ENCODE data around the gene RFC4.

The RFC4 gene

GRCh38 chr3:186786922-186787321, 19.4 kb downstream of the RFC4 start:
- DNase-seq (ENCODE audit: low read depth) = no peak

- DNase-seq (ENCODE audit: low read depth) = no peak
Observed at GRCh38 chr3:186785495-186786018, 20.7 kb downstream of the RFC4 start.

DNA sequence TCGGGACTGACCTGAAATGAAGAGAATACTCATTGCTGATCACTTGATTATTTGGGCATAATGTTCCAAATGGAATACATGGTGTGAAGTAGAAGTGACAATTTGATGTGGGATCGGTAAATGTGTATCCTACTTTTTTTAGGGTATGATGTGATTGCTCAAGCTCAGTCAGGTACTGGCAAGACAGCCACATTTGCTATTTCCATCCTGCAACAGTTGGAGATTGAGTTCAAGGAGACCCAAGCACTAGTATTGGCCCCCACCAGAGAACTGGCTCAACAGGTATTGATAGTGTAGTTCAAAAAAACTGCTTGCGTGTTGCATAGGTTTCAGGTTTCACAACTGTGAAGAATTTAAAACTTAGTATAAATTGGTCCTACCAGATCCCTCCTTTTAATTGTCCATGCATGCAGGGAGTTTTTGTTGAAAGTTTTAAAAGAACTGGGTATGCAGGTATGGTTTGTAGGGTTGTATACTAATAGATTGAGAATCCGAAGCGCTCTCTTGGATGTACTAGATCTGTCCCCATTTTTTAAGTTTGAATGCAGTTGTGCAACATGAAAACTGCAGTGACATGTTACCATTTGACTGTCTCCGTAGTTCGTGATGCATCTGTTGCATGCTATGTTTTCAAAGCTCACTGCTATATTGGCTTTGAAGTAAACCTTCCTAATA, 21.3 kb downstream of the RFC4 start:
- no peak for DNase-seq (ENCODE audit: low read depth)

GRCh38 chr3:186783731-186784515, 22.4 kb downstream of the RFC4 start:
- DNase-seq (ENCODE audit: low read depth) = no peak

DNA sequence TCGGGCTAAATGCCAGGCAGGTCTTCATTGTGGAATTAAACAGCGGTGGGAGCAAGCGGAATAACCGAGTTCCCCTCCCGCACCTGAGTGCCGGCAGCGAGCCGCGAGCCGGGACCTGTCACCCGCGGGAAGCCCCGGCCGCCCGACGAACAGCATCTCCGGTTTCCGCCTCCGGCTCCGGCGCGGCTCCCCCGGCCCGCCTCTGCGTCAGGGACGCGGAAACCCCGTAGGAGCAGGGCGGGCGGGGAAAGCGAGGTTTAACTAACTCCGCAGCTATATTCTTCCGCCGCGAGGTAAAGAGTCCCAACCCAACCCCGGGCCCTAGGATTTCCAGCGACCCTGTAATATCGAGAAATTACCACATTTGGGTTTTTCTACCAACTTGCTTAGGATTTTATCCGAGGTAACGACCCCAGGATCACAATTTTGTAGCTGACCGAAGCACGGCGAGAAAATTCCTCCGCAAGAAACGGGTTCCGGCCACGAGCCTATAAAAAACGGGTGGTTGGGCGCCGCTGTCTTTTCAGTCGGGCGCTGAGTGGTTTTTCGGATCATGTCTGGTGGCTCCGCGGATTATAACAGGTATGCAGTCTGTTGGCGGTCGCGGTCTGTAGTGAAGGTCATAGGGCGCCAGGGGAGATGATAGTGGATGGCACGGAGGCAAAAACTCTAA, 23.1 kb downstream of the RFC4 start, which contains the start of gene EIF4A2:
Gene EIF4A2, plus strand, starts transcription at position 520 of the 673 bp plus-strand sequence. Its CDS starts 34 bp downstream, at position 554.
- DNase-seq (ENCODE audit: low read depth) = peak; percentile 45

GRCh38 chr3:186782542-186783057, 23.7 kb downstream of the RFC4 start:
- DNase-seq (ENCODE audit: low read depth) = no peak

- no peak for DNase-seq (ENCODE audit: low read depth)
Observed at GRCh38 chr3:186779204-186779603, 27.1 kb downstream of the RFC4 start.

DNA sequence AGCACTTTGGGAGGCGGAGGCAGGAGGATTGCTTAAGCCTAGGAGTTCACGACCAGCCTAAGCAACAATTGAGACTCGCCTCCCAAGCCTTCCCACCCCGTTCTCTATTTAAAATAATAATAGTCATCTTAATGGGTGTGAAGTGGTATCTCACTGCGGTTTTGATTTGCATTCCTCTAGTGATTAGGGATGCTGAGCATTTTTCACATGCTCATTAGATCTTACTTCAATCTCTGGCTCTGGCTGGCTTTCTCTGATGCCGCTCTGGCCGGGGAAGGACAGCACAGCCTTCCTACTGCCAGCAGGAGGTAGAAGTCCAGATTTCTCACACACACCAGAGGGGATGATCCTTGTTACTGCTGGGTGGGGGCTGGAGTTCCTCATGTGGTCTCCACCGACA, 30.3 kb downstream of the RFC4 start:
- no peak for DNase-seq (ENCODE audit: low read depth)

- DNase-seq (ENCODE audit: low read depth) = no peak
Observed at GRCh38 chr3:186772701-186773417, 33.4 kb downstream of the RFC4 start.

GRCh38 chr3:186772281-186772694, 34.0 kb downstream of the RFC4 start:
- no peak for DNase-seq (ENCODE audit: low read depth)

DNA sequence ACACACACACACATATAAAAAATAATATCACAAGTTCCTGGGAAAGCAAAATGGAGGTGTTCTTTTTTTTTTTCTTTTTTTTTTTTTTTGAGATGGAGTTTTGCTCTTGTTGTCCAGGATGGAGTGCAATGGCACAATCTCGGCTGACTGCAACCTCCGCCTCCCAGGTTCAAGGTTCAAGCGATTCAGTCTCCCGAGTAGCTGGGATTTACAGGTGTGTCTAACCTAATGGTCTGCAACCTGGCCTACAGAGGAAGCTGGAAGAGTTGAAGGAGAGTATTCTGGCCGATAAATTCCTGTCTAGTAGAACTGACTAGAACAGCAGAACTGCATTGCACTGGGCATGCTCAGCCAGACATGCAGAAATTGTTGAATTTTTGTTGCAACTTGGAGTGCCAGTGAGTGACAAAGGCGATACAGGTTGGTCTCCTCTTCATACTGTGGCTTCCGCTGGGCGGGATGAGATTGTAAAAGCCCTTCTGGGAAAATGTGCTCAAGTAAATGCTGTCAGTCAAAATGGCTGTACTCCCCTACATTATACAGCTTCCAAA, 45.3 kb downstream of the RFC4 start:
- no peak for DNase-seq (ENCODE audit: low read depth)

- DNase-seq (ENCODE audit: low read depth) = no peak
Observed at GRCh38 chr3:186760141-186760833, 46.0 kb downstream of the RFC4 start.

GRCh38 chr3:186759231-186759930, 46.9 kb downstream of the RFC4 start:
- no peak for DNase-seq (ENCODE audit: low read depth)

DNA sequence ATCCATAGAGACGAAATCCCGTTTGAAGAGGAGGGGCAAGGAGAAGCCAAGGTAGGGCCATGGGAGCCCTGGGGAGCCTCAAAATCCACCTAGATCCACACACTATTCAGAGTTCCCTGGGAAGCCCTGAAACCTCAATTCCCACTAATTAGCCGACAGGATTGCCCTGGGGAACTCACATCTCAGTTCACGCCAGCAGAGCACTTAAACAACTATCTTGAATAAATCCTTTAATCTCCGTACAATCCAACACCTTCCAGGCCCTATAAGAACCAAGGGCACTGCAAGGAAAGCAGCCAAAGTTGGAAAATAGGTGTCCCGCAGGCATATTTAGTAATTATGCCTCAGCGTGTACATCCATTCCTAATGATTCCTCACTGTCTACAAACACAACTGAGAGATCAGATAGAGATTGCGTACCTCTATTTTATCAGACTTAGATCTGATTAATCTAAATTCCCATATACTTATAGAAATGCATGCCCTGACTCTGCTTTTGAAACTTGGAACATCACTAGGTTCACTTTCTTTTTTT, 48.5 kb downstream of the RFC4 start:
- DNase-seq (ENCODE audit: low read depth) = no peak

- no peak for DNase-seq (ENCODE audit: low read depth)
Observed at GRCh38 chr3:186757214-186757613, 49.1 kb downstream of the RFC4 start.

DNA sequence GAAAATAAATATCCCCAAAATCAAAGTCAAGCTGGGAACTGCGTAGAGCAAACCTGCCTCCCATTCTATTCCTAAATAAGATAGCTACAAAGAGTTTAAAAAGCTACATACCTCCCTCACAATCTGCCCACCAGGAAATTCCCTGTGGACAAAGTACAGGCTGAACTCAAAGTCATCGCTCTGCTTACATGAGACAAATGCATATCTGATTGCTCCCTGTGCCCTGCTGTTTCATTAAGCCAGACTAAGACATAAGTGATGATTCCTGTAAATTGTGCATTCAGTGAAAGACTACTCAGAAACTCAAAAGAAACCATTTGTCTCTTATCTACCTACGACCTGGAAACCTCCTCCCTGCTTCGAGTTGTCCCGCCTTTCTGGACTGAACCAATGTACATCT, 51.4 kb downstream of the RFC4 start:
- DNase-seq (ENCODE audit: low read depth) = no peak

DNA sequence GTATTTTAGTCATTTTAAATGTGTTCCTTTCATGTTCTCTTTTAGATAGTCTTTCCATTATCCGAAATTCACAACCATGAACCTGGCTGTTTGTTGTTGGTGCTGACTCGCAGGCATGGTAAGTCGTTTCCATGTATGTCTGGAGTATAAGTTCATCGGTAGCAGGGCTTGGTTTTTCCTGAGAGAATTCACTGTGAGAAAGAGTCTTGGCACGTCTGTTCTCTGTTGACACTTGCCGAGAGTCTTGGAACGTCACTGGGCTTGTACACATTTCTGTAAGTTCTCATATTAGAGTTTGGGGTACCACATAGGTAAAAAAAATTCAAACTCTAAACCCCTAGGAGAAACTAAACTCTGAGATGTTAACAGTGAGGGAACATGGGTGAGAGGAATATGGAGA, 52.3 kb downstream of the RFC4 start:
- DNase-seq (ENCODE audit: low read depth) = no peak

GRCh38 chr3:186751480-186751879, 54.8 kb downstream of the RFC4 start:
- no peak for DNase-seq (ENCODE audit: low read depth)

- no peak for DNase-seq (ENCODE audit: low read depth)
Observed at GRCh38 chr3:186750316-186750715, 56.0 kb downstream of the RFC4 start.

DNA sequence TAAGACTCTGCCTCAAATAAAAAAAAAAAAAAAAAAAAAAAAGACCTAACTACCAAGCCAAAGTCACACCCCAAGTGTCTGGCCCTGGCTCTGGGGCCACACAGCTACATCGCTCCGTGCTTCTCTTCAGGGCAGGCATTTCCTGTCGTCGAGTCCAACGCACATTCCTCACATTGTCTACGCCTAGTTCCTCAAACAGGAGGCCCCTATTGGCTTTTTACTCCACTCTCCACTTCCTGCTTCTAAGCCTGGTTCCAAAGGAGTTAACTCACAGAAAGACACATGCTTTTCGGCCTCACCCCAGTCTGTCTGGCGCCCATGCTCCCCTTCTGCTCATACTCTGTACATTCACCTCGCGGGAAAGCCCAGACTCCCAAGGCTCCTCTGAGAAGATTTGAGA, 60.3 kb downstream of the RFC4 start:
- peak; percentile 46 for DNase-seq (ENCODE audit: low read depth)
